DOHH2 (cell line): ENCODE data around the gene MED16.

Experiments
- H3F3A ChIP-seq: fragments of 200-600 bp; sonication (generic), shearing (Covaris generic); 2 replicates; pipeline ENCODE4 v1.6.0; 2016; ENCODE audit warnings: antibody characterized with exemption, mild to moderate bottlenecking; ENCODE audit not compliant: control insufficient read depth, insufficient read depth
- H3K27ac ChIP-seq: fragments of 200-600 bp; sonication (generic); 2 replicates; pipeline ENCODE4 v1.5.1; 2014; ENCODE audit warnings: low read depth, mild to moderate bottlenecking, low read length, moderate library complexity
- H3K27me3 ChIP-seq: fragments of 200-600 bp; sonication (generic); 2 replicates; pipeline ENCODE4 v1.6.1; 2014; ENCODE audit warnings: mild to moderate bottlenecking, low read length, mixed read lengths; ENCODE audit not compliant: control insufficient read depth
- H3K36me3 ChIP-seq: fragments of 200-600 bp; sonication (generic); 2 replicates; pipeline ENCODE4 v1.6.1; 2014; ENCODE audit warnings: mild to moderate bottlenecking, low read length, moderate library complexity, mixed read lengths; ENCODE audit not compliant: control insufficient read depth
- H3K4me1 ChIP-seq: fragments of 200-600 bp; sonication (generic); 2 replicates; pipeline ENCODE4 v1.6.1; 2014; ENCODE audit warnings: mild to moderate bottlenecking, low read length, mixed read lengths; ENCODE audit not compliant: control insufficient read depth
- H3K4me2 ChIP-seq: fragments of 200-600 bp; sonication (generic); 2 replicates; pipeline ENCODE4 v1.6.0; 2014; ENCODE audit warnings: mild to moderate bottlenecking, low read length, moderate library complexity
- H3K4me3 ChIP-seq: fragments of 200-600 bp; sonication (generic); 2 replicates; pipeline ENCODE4 v1.5.1; 2014; ENCODE audit warnings: mild to moderate bottlenecking, low read length, mixed read lengths
- H3K79me2 ChIP-seq: fragments of 200-600 bp; sonication (generic); 2 replicates; pipeline ENCODE4 v1.6.1; 2014; ENCODE audit warnings: mild to moderate bottlenecking, low read length, mixed read lengths; ENCODE audit not compliant: control insufficient read depth
- H3K9me2 ChIP-seq: fragments of 200-600 bp; sonication (generic); replicated peaks from 2 replicates; pipeline ENCODE4 v1.6.1; 2014; ENCODE audit warnings: mild to moderate bottlenecking, low read length, mixed read lengths; ENCODE audit not compliant: control insufficient read depth
- H3K9me3 ChIP-seq: fragments of 200-600 bp; sonication (generic); 2 replicates; pipeline ENCODE4 v1.6.1; 2014; ENCODE audit warnings: antibody characterized with exemption, low read length, mixed read lengths; ENCODE audit not compliant: control insufficient read depth, insufficient read depth
- H4K20me1 ChIP-seq: fragments of 200-600 bp; sonication (generic); 2 replicates; pipeline ENCODE4 v1.6.0; 2014; ENCODE audit warnings: low read depth, mild to moderate bottlenecking, antibody characterized with exemption, low read length, moderate library complexity; ENCODE audit not compliant: control insufficient read depth, insufficient read depth
- EZH2phosphoT487 ChIP-seq: fragments of 200-600 bp; sonication (generic); IDR thresholded peaks from 2 replicates; pipeline ENCODE4 v1.6.1; 2017; ENCODE audit warnings: borderline replicate concordance, mild to moderate bottlenecking, antibody characterized with exemption, low read length, moderate library complexity, mixed read lengths
- TF ChIP-seq, protein P1 (sequence below): fragments of 200-600 bp; sonication (generic); IDR thresholded peaks from one replicate; pipeline ENCODE4 v1.5.1; 2014; ENCODE audit warnings: antibody characterized with exemption, mild to moderate bottlenecking, low read depth, low read length; ENCODE audit not compliant: poor library complexity, severe bottlenecking

Gene MED16

DNA sequence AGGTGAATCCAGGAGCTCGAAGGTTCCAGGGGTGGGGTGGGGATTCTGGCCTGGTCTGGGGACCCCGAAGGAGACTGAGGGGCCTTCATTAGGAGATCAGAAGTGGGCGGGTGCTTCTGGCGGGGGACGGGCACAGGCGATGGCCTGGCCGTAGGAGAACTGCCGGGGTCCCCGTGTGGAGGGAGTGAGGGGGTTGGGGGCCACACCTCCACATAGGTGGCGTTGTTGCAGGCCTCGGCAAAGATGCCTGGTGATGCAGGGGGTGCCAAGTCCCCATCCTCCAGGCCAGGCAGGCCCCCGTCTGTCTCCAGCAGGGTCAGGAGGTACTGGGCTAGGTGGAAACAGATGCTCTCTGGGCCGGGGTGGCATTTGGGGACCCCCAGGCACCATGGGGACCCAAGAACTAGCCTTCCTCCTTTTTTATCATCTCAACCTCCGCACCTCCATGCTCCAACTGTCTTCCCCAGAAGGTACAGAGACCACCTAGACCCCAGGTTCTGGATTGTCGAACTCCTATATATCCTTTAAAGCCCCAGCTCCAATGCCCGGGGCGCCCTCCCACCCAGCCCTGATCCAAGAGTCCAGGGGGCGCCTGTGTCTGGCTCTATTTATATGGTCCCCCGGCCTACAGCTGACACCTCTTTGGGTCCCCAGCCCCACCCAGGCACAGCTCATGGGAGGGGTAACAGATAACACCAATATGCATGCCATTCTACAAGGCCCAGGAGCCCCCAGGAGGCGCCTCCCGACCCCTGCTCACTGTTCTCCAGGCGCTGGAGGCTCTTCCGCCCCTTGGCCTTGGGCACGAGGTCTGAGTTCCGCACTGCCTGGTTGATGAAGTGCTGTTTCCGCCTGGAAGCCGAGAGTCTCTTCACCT is 8.5 kb upstream of the MED16 start:
- TF ChIP-seq, protein P1, sequence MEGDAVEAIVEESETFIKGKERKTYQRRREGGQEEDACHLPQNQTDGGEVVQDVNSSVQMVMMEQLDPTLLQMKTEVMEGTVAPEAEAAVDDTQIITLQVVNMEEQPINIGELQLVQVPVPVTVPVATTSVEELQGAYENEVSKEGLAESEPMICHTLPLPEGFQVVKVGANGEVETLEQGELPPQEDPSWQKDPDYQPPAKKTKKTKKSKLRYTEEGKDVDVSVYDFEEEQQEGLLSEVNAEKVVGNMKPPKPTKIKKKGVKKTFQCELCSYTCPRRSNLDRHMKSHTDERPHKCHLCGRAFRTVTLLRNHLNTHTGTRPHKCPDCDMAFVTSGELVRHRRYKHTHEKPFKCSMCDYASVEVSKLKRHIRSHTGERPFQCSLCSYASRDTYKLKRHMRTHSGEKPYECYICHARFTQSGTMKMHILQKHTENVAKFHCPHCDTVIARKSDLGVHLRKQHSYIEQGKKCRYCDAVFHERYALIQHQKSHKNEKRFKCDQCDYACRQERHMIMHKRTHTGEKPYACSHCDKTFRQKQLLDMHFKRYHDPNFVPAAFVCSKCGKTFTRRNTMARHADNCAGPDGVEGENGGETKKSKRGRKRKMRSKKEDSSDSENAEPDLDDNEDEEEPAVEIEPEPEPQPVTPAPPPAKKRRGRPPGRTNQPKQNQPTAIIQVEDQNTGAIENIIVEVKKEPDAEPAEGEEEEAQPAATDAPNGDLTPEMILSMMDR = no peak
- no peak for TF ChIP-seq EZH2phosphoT487
- no peaks in the 10 kb centered on the region for H3K9me2 ChIP-seq
- peaks cover 36% of the 10 kb centered on the region for H3K4me1 ChIP-seq
- peaks cover 8% of the 10 kb centered on the region; the same call in 1 of the 2 replicates for H3K79me2 ChIP-seq
- no peaks in the 10 kb centered on the region for H3K9me3 ChIP-seq
- no peak overlapping the region for H3K4me2 ChIP-seq
- no peaks in the 10 kb centered on the region for H3K27me3 ChIP-seq
- H3K36me3 ChIP-seq = peaks cover 9% of the 10 kb centered on the region; the same call in 1 of the 2 replicates
- H3K4me3 ChIP-seq = no peak overlapping the region
- H3K27ac ChIP-seq = no peak overlapping the region
- H4K20me1 ChIP-seq = peaks cover 8% of the 10 kb centered on the region; the same call in 1 of the 2 replicates
- peaks cover 14% of the 10 kb centered on the region for H3F3A ChIP-seq

GRCh38 chr19:900302-901111 is 7.5 kb upstream of the MED16 start:
- Histone ChIP-seq H3K4me2 (no peak overlapping the region), H3K79me2 (peaks cover 8% of the 10 kb centered on the region; the same call in 1 of the 2 replicates), H4K20me1 (peaks cover 8% of the 10 kb centered on the region; the same call in 1 of the 2 replicates), H3K27ac (no peak overlapping the region), H3K36me3 (peaks cover 9% of the 10 kb centered on the region; the same call in 1 of the 2 replicates), H3K27me3 (no peaks in the 10 kb centered on the region), H3K4me3 (no peak overlapping the region), H3K4me1 (peaks cover 26% of the 10 kb centered on the region), H3F3A (peaks cover 6% of the 10 kb centered on the region), H3K9me2 (no peaks in the 10 kb centered on the region), H3K9me3 (no peaks in the 10 kb centered on the region)
- TF ChIP-seq, protein P1 = no peak
- no peak for TF ChIP-seq EZH2phosphoT487

DNA sequence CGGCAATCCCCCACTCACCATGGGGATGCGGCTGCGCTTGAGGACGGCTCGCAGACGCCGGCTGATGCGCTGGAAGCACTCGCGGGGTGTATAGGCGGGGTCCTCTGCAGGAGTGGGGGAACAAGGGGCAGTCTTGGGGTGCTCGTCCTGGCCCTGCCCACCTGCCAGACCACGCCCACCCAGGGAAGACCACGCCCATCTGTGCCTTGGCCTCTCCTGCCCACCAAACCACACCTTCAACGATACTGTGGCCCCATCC is 7.0 kb upstream of the MED16 start:
- TF ChIP-seq EZH2phosphoT487 = no peak
- TF ChIP-seq, protein P1 = no peak
- Histone ChIP-seq H3K27me3 (no peaks in the 10 kb centered on the region), H3K79me2 (peaks cover 8% of the 10 kb centered on the region; the same call in 1 of the 2 replicates), H3K4me2 (no peak overlapping the region), H3K9me2 (no peaks in the 10 kb centered on the region), H3F3A (peaks cover 6% of the 10 kb centered on the region), H3K27ac (no peak overlapping the region), H4K20me1 (peaks cover 8% of the 10 kb centered on the region; the same call in 1 of the 2 replicates), H3K4me1 (peaks cover 25% of the 10 kb centered on the region), H3K36me3 (peaks cover 9% of the 10 kb centered on the region; the same call in 1 of the 2 replicates), H3K9me3 (no peaks in the 10 kb centered on the region), H3K4me3 (no peak overlapping the region)
